Cardiac muscle cell (in vitro differentiated cells and primary cell): ENCODE measurements around the gene WNT11. TPM values are rescaled to one million over a fixed set of nuclear protein-coding genes. Genes with fewer than 3 reads are reported as not detected.
A peak's percentile ranks its signal among the peaks of the same experiment; 100 is the strongest.

Experiments used
- DNase-seq, 2 donors: peaks; one replicate each; pipeline versions ENCODE4 v3.0.0 to v3.0.0-alpha.2; 2010 to 2017; ENCODE audit warnings: low read depth in 1 of 2, low spot score in 1 of 2
- H3K27ac ChIP-seq: fragments of 200-600 bp; sonication (generic); 2 replicates; pipeline ENCODE4 v1.5.1; 2016
- H3K27me3 ChIP-seq: fragments of 200-600 bp; sonication (generic); 2 replicates; pipeline ENCODE4 v1.6.0; 2016; ENCODE audit warnings: control low read depth
- H3K36me3 ChIP-seq: fragments of 200-600 bp; sonication (generic); 2 replicates; pipeline ENCODE4 v1.5.1; 2016; ENCODE audit warnings: control low read depth
- H3K4me1 ChIP-seq: fragments of 200-600 bp; sonication (generic); 2 replicates; pipeline ENCODE4 v1.8.1; 2017; ENCODE audit warnings: low read depth, mild to moderate bottlenecking, mixed run types
- H3K4me3 ChIP-seq: fragments of 200-600 bp; sonication (generic); 2 replicates; pipeline ENCODE4 v1.5.1; 2016; ENCODE audit warnings: mild to moderate bottlenecking
- H3K9me3 ChIP-seq: fragments of 200-600 bp; sonication (generic); 2 replicates; pipeline ENCODE4 v1.5.1; 2017; ENCODE audit warnings: low read depth, mild to moderate bottlenecking, control low read depth
- polyA plus RNA-seq: library from polyadenylated mRNA; unstranded; fragments of >200 nt; fragmentation: Nextera tagmentation; extraction: Ambion mirVana; gene quantifications from 2 replicates; pipeline ENCODE4 v1.2.1, GENCODE V29; 2016
- total RNA-seq: library from RNA; depleted of rRNA; stranded (reverse); fragments of >200 nt; gene quantifications from 2 replicates; pipeline ENCODE4 v1.2.3, GENCODE V29; 2016
- TF ChIP-seq, protein P1 (sequence below): IDR thresholded peaks from 2 replicates; pipeline ENCODE4 v1.5.1; 2012; ENCODE audit warnings: low read depth, mild to moderate bottlenecking, low read length

WNT11 gene
- total and polyA plus RNA-seq, 2 experiments from 2014 or later: 87.9 to 107 TPM

DNA sequence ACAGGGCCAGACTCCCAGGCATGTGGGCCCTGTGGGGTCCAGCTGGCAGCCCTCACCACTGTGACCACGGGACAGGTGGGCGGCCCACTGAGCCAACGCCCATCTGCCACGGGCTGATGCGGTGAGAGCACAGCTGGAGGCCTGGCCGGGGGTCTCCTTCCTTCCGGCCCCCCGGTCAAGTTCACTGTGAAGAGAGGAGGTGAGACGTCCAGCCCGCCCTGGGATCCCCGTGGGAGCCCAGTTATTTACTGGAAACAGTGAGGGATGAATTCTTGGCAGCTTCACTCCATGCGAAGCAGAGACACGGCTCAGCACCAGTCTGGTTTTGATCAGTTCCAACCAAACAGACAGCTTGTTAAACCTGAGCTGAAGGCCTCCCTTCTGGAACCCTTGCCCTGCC is 38.7 kb downstream of the WNT11 start:
- H3K27ac ChIP-seq: no peak overlapping the region
- peak in 1 of 2 donors; percentile 57 for DNase-seq
- H3K36me3 ChIP-seq: no peaks in the 10 kb centered on the region
- TF ChIP-seq, protein P1, sequence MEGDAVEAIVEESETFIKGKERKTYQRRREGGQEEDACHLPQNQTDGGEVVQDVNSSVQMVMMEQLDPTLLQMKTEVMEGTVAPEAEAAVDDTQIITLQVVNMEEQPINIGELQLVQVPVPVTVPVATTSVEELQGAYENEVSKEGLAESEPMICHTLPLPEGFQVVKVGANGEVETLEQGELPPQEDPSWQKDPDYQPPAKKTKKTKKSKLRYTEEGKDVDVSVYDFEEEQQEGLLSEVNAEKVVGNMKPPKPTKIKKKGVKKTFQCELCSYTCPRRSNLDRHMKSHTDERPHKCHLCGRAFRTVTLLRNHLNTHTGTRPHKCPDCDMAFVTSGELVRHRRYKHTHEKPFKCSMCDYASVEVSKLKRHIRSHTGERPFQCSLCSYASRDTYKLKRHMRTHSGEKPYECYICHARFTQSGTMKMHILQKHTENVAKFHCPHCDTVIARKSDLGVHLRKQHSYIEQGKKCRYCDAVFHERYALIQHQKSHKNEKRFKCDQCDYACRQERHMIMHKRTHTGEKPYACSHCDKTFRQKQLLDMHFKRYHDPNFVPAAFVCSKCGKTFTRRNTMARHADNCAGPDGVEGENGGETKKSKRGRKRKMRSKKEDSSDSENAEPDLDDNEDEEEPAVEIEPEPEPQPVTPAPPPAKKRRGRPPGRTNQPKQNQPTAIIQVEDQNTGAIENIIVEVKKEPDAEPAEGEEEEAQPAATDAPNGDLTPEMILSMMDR: no peak
- no peaks in the 10 kb centered on the region for H3K9me3 ChIP-seq
- H3K4me1 ChIP-seq: no peaks in the 10 kb centered on the region
- H3K4me3 ChIP-seq: no peak overlapping the region
- no peaks in the 10 kb centered on the region for H3K27me3 ChIP-seq

DNA sequence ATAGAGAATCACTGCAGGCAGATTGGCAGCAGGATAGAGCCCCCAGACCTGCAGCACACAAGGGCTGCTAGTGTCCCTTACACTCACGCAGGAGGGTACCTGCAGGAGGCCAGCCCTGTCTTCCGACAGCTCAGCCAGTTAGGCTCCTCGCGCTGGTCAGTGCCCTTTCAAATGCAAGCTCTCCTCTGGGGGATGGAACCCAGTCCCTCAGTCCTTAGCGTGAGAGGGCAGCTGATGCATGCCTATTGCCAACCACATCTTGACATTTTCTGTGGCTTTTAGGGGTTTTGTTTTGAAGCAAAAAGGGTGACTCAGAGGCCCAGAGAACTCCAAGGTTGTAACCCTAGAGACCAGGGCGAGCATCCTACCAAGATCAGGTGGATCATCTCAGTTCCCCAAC is 40.0 kb downstream of the WNT11 start:
- Histone ChIP-seq H3K9me3 (no peaks in the 10 kb centered on the region), H3K4me3 (no peak overlapping the region), H3K36me3 (no peaks in the 10 kb centered on the region), H3K27ac (no peak overlapping the region), H3K27me3 (no peaks in the 10 kb centered on the region), H3K4me1 (peaks cover 11% of the 10 kb centered on the region)
- TF ChIP-seq, protein P1: no peak
- DNase-seq: no peak

DNA sequence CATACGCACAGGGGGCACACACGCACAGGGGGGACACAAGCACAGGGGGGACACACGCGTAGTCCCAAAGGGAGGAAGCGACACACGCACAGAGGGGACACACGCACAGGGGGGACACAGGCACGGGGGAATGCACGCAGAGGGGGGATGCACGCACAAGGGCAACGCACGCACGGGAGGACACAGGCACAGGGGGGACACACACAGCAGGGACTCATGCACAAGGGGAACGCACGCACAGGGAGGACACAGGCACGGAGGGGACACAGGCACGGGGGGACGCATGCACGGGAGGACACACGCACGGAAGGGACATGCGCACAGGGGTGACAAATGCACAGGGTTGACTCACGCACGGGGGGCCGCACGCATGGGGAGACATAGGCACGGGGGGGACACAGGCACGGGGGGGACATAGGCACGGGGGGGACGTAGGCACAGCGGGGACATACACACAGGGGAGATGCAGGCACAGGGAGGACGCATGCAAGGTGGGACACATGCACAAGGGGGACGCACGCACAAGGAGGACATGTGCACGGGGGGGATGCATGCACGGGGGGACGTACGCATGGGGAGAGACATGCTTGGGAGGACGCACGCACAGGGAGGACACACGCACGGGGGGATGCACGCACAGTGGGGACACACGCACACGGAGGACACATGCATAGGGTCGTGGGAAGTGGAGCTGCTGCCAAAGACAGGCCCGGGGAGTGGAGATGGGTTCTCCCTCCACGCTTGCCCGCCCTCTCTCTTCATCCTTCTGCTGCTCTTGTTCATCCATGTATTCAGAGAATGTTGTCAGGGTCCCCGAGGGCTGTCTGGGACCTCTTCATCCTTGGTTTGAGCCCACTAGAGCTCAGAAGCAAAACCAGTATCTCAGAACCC is 41.2 kb downstream of the WNT11 start:
- no peaks in the 10 kb centered on the region for H3K36me3 ChIP-seq
- peaks cover 12% of the 10 kb centered on the region for H3K4me1 ChIP-seq
- no peak overlapping the region for H3K4me3 ChIP-seq
- H3K27ac ChIP-seq: no peak overlapping the region
- H3K9me3 ChIP-seq: no peaks in the 10 kb centered on the region
- no peaks in the 10 kb centered on the region for H3K27me3 ChIP-seq
- TF ChIP-seq, protein P1: no peak
- no peak for DNase-seq

DNA sequence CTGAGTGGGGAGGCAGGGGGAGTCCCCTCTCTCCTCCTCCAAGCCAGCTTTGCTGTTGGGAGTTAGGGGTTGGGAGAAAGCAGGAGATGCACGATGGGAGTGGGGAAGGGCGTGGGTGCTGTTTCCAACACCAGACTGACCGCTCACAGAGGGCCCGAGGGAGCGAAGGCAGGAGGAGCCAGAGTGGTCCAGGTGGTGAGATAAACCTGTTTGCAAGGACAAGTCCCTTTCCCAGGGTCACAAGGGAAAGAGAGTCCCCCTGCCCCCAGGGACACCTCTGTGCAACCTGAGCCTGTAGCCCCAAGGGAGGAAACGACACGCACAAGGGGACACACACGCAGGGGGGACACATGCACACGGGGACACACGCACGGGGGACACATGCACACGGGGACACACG is 42.2 kb downstream of the WNT11 start:
- TF ChIP-seq, protein P1: no peak
- no peak overlapping the region for H3K27ac ChIP-seq
- H3K27me3 ChIP-seq: no peaks in the 10 kb centered on the region
- H3K4me1 ChIP-seq: peaks cover 12% of the 10 kb centered on the region
- DNase-seq: no peak
- H3K4me3 ChIP-seq: no peak overlapping the region
- H3K9me3 ChIP-seq: no peaks in the 10 kb centered on the region
- H3K36me3 ChIP-seq: no peaks in the 10 kb centered on the region

DNA sequence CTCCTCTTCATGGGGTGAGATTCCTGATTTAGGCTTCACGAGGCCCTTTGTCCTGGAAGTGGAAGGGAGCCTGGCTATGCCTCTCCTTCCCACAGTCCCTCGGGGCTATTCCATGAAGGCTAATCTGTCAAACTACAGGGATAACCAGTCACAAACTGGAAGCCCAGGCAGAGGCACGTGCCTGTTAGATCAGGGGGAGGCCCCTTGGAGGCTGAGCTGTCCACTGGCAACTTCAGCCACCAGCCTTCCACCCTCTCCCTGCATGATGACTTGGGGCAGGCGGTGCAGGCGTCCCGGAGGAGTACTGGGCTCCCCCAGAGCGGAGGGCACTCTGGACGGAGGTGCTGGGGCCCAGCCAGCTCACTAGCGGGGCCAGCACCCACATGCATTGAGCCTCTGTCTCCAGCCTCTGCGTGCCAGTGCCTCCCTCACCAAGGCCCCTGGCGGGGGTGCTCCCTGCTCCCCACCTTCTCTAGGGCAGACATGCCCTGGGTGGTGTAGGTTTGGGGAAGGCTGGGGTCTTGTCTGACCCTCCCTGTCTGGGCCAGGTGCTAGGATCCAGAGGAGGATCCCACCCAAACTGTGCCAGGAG is 42.9 kb downstream of the WNT11 start:
- no peaks in the 10 kb centered on the region for H3K9me3 ChIP-seq
- peaks cover 12% of the 10 kb centered on the region for H3K4me1 ChIP-seq
- no peak for DNase-seq
- H3K27ac ChIP-seq: no peak overlapping the region
- H3K36me3 ChIP-seq: no peaks in the 10 kb centered on the region
- TF ChIP-seq, protein P1: no peak
- H3K4me3 ChIP-seq: no peak overlapping the region
- no peaks in the 10 kb centered on the region for H3K27me3 ChIP-seq
